T-helper 2 cell treated with Interferon-gamma antibody and Interleukin-4, amounts not matched to agents 100 ng/mL and 5 ng/mL, for 36 hours (primary cell): ENCODE results near the gene KIF2C. TPM values are rescaled to one million over a fixed set of nuclear protein-coding genes. Genes with fewer than 3 reads are reported as not detected.
"Not testable (repeated sequence)": the region's sequence is repeated elsewhere in the genome, so short reads cannot be mapped to it uniquely, and the experiment has no call there.

Source experiments
- intact Hi-C: fragments of 100-400 bp; cut with micrococcal nuclease; formaldehyde crosslinking; loops from one replicate; pipeline ENCODE4 v1.15.1; 2023
- total RNA-seq: library from RNA; stranded (reverse); gene quantifications from 2 replicates; pipeline ENCODE4 v1.2.3, GENCODE V29; 2022

Gene KIF2C
- total RNA-seq, 1 donor from 2014 or later, result 89.7 TPM

DNA sequence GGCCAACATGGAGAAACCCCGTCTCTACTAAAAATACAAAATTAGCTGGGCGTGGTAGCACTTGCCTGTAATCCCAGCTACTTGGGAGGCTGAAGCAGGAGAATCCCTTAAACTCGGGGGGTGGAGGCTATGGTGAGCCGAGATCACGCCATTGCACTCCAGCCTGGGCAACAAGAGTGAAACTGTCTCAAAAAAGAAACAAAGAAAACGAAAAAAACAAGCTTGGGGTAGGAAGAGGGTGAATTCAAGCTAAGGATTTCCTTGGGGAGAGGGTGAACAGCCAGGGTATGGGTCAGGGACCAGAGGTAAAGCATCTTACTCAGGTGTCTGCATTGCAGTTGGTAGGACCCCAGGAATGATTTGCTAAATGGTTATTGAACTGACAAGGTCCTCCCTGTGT lies 26.8 kb downstream of the KIF2C start:
- intact Hi-C loops, result not testable (repeated sequence)

DNA sequence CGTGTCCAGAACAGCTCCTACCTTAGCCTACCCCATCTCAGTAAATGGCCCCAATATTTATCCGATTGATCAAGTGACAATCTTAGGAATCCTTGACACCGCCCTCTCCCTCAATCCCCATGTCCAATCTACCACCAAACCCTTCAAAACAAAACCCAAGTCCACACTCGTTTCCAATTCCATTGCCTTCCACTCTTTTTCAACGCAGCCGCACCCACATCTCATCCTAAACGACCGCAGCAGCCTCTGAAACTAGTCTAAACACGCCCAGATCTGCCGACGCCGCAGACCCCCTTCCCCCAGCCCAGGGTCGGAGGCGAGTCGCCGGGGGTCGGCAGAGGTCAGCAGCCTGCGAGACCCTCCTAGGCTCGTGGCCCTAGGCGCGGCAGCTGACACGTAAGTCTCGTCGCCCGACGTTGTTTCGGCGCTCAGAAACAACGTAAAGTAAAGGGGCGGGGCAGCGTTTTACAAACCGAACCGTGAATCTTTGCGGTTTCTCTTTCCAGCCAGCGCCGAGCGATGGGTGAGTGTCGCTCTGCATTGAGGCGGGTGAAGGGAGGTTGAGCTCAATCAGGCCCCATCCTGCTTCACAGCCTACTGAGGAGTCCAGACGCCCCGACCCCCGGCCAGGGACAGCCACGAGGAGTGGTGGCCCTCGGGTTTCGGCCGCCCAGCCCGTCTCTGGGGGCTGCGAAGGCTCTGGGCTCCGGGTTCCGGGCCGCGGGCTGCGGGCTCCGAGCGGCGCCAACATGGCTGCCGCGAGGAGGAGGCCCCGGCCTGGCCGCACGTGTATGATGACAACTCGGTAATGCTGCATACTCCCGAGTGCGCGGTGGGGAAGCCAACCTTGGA lies 35.7 kb downstream of the KIF2C start, which contains the start of gene RPS8:
Gene RPS8 (plus strand): TSS at position 463 of the 852 bp plus-strand sequence. CDS start 57 bp downstream, at position 520.
- intact Hi-C loops, result loop anchor here (1.0 to 2.0 kb wide), 3 partner anchors 25 to 44 kb away; partner anchors contain the start of genes KIF2C, PLK3 and RNU5D-1

DNA sequence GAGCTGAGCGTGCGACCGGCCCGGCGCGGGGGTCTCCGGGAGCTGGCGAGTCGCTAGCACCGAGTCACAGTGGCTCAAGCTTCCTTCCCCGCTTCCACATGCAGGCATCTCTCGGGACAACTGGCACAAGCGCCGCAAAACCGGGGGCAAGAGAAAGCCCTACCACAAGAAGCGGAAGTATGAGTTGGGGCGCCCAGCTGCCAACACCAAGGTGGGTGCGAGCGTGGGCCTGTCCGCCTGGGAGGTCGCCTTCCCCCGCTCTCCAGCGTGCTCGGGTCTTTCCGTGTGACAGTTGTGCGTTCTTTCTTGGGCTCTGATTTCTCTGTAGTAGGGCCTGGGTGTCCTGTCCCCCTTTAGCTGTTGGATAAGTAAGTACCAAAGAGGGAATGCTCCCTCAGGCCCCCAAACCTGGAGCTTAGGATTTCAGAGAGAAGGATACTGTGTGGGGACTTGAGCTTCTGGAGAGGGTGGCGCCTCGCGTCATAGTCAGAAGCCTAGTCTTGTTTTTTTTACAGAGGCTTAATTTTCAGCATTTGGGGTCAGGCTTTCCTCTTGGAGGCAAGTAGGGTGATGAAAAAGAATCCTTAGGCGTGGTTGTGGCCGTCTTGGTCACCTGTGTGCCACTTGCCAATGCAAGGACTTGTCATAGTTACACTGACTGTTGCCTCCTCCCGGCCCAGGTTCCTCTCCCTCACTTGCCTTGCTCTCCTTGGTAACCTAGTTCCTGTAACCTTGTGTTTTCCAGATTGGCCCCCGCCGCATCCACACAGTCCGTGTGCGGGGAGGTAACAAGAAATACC lies 36.5 kb downstream of the KIF2C start:
- intact Hi-C loops, result loop anchor here (1.0 to 2.0 kb wide), 3 partner anchors 25 to 45 kb away; partner anchors contain the start of genes KIF2C, PLK3 and RNU5D-1

DNA sequence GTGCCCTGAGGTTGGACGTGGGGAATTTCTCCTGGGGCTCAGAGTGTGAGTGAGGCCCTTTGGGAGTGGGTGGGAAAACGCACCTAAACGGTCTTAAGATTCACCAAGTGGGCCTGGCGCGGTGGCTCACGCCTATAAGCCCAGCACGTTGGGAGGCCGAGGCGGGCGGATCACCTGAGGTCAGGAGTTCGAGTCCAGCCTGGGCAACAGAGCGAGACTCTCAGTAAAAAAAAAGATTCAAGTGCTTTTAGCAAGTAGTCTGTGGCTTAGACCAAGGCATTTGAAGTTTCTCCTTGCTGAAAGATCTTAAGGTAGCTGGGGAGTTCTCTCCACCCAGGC lies 37.1 kb downstream of the KIF2C start:
- intact Hi-C loops, result no loop called here

DNA sequence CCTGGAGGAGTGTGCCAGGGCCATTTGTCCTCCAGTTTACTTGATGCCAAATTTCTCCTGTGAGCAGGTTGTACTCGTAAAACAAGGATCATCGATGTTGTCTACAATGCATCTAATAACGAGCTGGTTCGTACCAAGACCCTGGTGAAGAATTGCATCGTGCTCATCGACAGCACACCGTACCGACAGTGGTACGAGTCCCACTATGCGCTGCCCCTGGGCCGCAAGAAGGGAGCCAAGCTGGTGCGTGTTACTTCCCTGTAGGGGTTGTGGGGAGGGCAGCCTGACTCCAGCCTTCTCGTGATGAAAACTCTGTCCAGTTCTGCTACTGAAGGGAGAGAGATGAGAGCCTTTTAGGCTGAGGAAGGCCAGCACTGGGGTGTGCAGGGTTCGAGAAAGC lies 37.9 kb downstream of the KIF2C start:
- intact Hi-C loops, result no loop called here

DNA sequence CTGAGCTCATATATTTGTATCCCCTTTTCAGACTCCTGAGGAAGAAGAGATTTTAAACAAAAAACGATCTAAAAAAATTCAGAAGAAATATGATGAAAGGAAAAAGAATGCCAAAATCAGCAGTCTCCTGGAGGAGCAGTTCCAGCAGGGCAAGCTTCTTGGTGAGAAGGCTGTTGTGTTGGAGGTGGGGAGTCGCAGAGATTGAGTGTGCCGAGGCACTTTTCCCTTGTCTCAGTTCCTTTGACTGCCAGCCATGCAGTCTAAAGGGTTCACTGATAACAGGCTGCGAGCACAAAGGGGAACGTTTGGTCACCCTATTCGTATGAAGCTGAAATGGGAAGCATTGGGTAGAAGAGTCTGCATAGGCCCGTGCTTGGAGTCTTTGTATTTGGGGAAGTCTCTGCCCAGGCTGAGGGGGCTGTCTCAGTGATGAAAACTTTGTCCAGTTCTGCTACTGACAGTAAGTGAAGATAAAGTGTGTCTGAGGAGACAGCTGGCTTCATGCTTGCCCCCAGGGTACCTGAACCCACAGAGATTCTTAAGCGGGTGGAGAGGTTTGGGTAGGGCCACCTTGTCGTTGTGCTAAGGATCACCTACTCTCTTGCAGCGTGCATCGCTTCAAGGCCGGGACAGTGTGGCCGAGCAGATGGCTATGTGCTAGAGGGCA lies 38.5 kb downstream of the KIF2C start:
- intact Hi-C loops, result no loop called here

DNA sequence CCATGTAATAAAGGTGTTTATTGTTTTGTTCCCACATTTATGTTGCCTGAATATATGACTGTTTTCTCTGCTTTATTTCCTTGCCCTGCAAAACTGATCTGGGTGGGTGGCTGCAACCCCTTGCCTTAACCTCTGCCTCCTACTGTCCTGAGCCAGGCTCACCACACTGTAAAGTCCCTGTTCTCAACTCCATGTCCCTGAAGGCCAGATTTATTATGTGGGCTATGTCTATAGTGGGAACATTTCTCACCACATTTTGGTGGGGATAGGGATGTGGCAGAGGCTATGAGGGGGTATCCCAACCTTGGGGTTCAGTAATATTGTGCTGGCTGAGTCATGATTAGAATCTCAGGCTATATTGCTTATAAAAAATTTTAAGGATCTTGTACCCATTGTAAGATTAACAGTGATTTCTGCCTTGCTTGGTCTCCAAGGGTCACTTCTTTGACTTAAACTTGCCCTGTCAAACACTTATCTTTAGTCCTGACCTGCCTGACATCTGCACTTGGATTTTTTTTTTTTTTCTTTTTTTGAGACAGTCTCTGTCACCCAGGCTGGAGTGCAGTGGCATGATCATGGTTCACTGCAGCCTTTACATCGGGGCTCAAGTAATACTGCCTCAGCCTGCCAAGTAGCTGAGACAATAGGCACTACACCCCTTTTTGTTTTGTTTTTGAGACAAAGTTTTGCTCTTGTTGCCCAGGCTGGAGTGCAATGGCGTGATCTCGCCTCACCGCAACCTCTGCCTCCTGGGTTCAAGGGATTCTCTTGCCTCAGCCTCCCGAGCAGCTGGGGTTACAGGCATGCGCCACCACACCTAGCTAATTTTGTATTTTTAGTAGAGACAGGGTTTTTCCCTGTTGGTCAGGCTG lies 39.3 kb downstream of the KIF2C start:
- intact Hi-C loops, result no loop called here

DNA sequence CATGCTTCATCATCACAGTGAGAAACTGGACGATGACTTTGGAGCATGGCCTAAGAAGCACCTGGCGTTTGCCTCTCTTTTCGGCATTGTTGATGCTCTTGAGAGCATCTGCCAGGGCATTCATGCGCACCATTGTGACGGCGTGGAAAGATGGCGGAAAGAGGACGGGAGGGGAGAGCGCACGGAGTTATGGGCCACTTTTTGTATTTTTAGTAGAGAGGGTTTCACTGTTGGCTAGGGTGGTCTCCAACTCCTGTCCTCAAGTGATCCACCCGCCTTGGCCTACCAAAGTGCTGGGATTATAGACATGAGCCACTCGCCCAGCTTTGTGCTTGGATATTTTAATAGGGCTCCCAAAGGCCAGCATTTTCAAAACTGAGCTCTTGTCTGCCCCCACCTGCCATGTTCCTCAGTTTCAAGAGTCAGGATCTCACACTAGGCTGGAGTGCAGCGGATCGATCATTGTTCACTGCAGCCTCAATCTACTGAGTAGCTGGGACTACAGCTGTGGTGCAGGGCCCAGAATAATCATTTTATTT lies 41.0 kb downstream of the KIF2C start:
- intact Hi-C loops, result no loop called here

DNA sequence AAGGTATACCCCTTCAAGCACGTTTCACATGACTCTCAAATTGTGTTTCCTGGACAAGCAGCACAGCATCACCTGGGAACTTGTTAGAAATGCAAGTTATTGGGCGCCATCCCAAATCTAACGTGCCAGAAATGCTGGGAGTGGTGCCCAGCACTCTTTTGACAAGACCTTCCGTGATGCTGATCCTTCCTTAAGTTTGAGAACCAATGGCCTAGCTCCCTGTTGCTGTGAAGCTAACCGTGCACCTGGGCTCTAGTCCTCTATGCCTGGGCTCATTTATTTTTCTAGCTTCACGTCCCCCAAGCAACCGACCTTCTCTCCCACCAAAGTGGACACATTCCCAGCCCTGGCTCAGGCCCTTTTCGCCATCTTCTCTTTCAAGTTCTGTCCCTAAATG lies 44.1 kb downstream of the KIF2C start:
- intact Hi-C loops, result no loop called here

DNA sequence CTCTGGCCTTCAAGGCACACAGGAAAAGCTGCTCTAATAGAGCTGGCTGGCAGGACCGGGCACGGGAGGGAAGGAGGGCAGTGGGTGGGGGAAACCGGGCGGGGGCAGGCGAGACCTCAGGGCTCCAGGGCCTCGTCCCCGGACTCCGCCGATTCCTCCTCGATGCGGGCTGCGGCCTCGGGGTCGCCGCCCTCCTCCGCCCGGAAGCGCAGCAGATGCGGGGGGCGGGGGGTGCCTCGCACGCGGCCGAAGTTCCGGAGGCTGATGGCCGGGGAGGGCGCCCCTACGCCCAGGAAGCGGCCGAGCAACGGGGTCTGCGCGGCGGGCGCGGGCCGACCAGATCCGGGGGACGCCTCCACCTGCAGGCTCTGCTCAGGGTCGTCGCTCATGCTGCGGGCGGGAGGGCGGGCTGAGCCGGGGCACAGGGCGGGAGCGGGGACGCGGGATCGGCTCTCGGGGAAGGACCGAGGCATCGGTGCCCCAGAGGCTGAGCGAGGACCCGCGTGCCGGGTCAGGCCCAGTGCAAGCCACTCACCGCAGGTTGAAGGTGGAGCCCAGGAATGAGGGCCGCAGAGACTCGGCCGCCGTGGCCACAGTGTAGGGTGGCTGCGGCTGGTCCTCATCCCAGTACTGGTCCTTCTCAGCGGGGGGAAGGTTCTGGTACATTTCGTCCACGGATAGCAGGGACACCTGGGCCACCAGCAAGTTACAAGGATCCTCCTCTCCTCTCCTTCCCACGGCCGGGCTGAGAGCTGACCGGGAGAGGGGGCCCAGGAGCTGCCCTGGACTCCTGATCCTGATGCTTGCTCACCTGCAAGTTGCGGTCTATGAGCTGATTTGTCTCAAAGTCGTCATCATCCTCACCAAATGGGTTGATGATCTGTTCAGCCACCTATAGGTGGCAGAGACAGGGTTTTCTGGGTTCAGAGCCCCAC lies 44.7 kb downstream of the KIF2C start:
- intact Hi-C loops, result loop anchor here (5.0 kb wide), 1 partner anchor 228 kb away; the partner anchor contains the start of genes HECTD3 and UROD

DNA sequence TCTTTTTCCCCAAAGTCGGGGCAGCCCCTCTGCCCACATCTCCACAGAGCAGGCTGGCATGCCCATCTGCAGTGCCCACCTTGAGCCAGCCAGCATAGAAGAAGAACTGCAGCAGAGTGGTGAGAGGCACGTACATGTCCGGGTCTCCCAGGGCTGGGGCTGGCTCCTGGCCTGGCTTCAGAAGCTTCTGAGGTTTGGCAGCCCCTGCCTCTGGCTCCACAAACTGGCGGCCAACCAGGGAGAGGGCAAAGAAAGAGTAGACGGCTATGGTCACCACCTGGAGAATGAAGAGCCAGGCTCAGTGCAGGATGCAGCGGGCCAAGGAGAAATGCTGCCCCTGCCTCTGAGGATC lies 45.4 kb downstream of the KIF2C start:
- intact Hi-C loops, result loop anchor here (5.0 kb wide), 1 partner anchor 227 kb away; the partner anchor contains the start of genes HECTD3 and UROD

DNA sequence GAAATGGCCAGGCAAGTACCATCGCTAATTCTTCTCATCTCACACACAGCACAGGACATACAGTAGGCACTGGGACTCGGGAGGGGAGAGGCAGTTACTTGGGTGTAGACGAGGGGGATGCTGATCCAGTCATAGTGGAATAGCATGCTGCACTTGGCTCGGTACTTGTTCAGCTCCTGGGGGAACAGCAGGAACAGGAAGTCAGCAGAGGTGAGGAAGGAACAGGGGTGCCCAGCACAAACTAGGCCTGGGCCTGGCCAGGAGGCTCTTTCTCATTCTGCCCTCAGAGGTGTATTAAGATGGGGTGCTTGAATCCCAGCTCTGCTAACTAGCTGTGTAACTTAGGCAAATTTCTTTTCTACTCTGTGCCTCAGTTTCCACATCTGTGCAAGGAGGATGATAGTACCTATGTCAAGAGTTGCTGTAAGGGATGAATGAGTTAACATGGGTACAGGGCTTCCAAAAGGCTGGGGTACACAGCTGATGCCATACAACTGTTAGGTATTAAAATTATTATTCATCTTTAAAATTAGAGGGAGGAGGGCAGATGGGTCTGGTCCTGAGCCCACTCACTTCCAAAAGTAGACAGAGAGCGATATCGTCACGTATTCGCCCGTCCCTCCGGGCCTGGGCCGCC lies 46.0 kb downstream of the KIF2C start:
- intact Hi-C loops, result loop anchor here (1.0 to 5.0 kb wide), 2 partner anchors 34 to 227 kb away; partner anchors contain the start of genes HECTD3 and UROD

DNA sequence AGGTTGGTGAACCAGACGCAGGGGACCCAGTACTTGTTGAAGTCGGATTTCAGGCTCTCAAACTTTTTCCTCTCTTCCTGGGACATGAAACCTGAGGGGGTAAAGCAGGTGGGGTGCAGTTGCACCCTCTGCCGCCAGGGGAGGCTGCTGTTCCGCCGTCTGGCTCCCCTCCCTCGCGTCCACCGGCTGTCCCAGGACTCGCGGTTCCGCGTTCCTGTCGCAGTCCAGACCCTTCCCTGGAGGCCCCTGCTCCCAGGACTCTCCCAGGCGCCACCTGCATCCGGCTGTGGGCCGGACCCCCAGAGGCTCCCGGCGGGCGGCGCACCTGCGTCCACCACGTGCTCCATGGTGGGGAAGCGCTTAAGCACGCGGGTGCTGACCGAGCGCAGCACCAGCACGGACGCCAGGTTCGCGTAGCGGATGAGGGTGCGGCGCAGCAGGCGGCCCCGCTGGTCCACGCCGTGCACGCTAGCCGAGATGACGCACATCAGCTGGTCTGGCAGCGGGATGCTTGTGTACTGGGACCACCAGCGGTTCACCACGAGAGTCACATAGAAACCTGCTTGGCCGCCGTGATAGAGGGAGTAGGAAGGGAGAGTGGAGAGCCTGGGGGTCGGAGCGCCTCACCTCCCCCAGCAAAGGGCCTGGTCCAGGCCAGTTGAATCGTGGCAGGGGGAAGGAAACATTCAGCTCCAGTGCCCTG lies 46.7 kb downstream of the KIF2C start:
- intact Hi-C loops, result loop anchor here (1.0 to 5.0 kb wide), 2 partner anchors 33 to 226 kb away; partner anchors contain the start of genes HECTD3 and UROD

DNA sequence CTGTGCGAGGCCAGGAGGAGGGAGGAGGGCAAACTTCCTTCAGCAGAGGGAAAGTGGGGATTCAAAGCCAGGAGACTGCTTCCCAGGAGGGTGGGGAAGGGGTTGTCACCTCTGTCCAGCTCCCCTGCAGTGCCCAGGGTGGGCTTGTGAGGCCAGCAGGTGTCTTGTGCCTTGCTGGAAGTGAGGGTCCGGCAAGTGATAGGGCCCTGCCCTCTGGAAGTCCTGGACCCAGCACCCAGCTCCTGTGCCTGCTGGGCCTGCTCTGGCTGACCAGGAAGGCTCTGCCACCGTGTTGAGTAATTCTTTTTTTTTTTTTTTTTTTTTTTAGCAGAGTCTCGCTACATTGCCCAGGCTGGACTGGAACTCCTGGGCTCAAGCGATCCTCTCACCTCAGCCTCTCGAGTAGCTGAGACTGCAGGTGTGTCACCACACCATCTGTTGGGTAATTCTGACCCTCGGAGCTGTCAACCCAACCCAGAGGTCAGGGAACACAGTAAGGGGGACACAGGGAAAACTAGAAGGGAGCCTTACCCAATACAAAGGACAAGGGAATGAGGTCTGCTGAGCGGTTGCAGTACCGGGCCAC lies 47.3 kb downstream of the KIF2C start:
- intact Hi-C loops, result loop anchor here (1.0 to 5.0 kb wide), 2 partner anchors 32 to 225 kb away; partner anchors contain the start of genes HECTD3 and UROD

DNA sequence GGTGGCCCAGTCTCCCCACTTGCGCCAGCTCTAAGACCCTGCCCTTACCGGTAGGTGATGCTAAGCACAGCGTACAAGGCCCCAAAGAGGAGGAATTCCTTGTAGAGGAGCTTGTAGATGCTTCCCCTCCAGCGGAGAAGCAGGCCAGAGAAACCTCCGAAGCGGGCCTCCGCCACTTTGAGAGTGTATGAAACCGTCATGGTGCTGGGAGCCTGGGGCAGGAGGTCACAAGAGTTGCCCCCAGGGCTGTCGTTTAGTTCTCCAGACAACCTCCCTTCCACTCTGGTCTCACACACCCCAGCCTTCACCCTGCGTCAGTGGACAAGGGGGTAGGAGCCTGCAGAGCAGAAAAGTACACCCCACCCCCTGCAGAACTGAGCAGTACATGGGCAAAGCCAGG lies 47.9 kb downstream of the KIF2C start:
- intact Hi-C loops, result loop anchor here (5.0 kb wide), 1 partner anchor 225 kb away; the partner anchor contains the start of genes HECTD3 and UROD

DNA sequence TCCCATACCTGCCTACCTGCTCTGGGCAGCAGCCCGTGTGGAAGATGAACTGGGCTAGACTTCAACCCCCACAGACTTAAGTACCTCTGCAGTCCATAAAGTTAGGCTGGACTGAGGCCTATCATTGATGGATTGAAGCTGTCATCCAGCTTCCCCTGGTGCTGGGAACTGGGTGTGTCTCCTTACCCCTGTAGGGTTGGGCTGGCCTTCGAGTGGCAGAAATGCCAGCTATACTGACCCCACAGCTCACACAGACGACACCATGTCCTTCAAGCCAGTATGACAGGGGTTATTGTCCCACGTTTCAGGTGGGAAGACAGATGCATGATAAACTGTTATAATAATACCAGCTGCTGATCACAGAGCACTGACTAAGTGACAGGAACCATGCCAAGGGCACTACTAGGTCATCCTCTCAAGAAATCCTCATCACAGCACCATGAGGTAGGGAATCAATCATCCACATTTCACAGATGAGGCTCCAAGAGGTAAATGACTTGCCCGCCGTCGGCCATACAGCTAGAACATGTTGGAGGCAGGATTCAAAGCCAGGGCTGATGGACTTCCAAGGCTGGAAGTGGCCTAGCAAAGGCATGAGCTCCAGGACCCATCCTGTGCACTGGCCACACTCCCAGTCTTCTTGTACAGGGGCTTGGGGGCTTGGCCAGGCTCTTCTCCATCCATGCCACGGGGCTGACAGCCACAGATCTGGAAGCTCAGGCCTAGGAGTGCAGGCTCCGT lies 48.7 kb downstream of the KIF2C start, which contains the start of gene BEST4:
Gene BEST4 (minus strand): TSS at position 51 of the 741 bp plus-strand sequence. CDS start 465 bp downstream, outside the sequence.
- intact Hi-C loops, result loop anchor here (5.0 kb wide), 1 partner anchor 224 kb away; the partner anchor contains the start of genes HECTD3 and UROD
